ENCODE results near the gene TMPRSS11B.

The TMPRSS11B gene

DNA sequence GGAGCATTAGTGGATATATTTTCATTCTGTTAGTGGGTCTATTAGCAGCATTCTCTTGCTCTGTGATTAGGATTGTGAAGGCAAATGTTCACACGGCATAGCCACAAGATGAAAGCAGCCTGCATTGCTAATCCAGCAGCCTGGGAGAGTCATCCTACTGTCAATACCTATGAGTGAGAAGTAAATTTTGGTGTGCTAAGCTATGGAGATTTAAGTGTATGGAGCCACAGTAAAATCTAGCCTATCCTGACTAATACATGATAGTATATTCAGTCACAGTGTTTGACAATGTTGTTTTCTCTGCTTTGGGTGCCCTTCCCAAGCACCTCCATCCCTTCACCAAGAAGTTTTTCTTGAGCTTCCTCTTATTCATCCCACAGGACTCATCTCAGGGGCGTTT is 68.6 kb downstream of the TMPRSS11B start:
- H3K4me3 Mint-ChIP-seq = no peak overlapping the region
- ATAC-seq (no peak), DNase-seq (no peak)
- no peaks in the 10 kb centered on the region for H3K9me3 Mint-ChIP-seq
- no peaks in the 10 kb centered on the region for H3K4me1 Mint-ChIP-seq
- peaks cover 29% of the 10 kb centered on the region for H3K27me3 Mint-ChIP-seq
- no peak overlapping the region for H3K27ac Mint-ChIP-seq

Measured in stimulated activated naive CD8-positive, alpha-beta T cell treated with anti-CD3 and anti-CD28 coated beads, Interleukin-15, amount 100 ng/mL, for 72 hours (primary cell).